Loucy (cell line): ENCODE results near the gene FGF11.

Experiments used
- EZH2phosphoT487 ChIP-seq: fragments of 200-600 bp; IDR thresholded peaks from 2 replicates; pipeline ENCODE4 v1.6.1; 2018; ENCODE audit warnings: antibody characterized with exemption, mild to moderate bottlenecking, moderate library complexity, borderline replicate concordance
- TF ChIP-seq, protein P1 (sequence below): fragments of 200-600 bp; sonication (generic); conservative IDR thresholded peaks from 2 replicates; pipeline ENCODE4 v1.5.1; 2014; ENCODE audit warnings: mild to moderate bottlenecking, antibody characterized with exemption, low read length

DNA sequence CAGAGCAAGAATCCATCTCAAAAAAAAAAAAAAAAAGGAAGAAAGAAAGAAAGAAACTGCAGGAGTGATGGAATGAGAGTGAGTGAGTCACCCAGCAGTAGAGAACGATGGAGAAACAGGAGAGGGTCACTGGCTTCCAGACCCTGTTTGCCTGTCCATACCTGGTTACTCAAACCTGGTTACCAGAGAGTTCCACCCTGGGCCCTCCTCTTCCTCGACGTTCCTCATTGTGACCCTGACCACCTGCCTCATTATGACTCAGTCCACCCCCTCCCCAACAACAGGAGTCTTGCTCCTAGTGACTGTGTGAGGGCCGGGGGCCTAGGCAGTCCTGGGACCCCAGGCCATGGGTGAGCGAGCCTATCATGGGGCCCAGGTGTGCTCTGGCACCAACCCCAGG, 10.8 kb upstream of the FGF11 start, which contains the start of gene SPEM3:
- TF ChIP-seq, protein P1, sequence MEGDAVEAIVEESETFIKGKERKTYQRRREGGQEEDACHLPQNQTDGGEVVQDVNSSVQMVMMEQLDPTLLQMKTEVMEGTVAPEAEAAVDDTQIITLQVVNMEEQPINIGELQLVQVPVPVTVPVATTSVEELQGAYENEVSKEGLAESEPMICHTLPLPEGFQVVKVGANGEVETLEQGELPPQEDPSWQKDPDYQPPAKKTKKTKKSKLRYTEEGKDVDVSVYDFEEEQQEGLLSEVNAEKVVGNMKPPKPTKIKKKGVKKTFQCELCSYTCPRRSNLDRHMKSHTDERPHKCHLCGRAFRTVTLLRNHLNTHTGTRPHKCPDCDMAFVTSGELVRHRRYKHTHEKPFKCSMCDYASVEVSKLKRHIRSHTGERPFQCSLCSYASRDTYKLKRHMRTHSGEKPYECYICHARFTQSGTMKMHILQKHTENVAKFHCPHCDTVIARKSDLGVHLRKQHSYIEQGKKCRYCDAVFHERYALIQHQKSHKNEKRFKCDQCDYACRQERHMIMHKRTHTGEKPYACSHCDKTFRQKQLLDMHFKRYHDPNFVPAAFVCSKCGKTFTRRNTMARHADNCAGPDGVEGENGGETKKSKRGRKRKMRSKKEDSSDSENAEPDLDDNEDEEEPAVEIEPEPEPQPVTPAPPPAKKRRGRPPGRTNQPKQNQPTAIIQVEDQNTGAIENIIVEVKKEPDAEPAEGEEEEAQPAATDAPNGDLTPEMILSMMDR, result no peak
- TF ChIP-seq EZH2phosphoT487, result no peak
